Activated effector memory CD4-positive, alpha-beta T cell treated with anti-CD3 and anti-CD28 coated beads, Interleukin-2, amount 50 U/mL, for 16 hours (primary cell): Measurements from ENCODE around the gene SPATA13.

Experiments used
- DNase-seq: peaks from one replicate; pipeline ENCODE4 v3.0.0-alpha.2; 2020

The SPATA13 gene

DNA sequence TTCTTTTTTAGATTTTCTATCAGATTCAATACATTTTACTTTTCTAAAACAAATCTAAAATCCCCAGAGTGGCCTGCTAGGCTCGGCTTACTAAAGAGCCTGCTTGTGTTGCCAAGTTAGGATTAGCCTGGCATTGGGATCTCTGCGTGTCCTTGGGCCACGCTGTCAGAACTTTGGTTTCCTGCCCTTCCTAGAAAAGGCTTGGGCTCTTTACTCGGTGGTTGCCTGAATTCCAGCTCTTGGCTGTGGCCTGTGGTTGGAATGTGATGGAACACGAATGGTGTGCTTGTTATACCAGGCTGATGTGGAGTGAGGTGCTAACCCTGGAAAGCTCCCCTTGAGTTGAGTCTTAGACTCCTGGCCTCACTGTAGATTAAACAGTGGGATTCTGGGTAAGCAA, 8.5 kb downstream of the SPATA13 start:
- DNase-seq = no peak

DNA sequence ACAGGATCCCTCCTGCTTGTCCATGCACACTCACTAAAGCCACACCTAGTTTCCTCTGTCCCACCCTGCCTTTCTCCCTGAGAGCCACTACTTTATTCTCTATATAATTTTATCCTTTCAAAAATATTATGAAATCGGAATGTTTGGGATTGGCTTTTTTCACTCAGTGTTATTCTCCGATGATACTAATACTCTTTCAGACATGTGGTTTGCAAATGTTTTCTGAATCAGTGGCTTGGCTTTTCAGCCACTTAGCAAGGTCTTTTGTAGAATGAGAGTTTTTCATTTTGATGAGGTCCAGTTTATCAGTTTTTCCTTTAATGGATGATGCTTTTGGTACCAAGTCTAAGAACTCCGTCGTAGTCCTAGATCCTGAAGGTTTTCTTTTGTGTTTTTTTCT, 11.6 kb downstream of the SPATA13 start:
- no peak for DNase-seq

DNA sequence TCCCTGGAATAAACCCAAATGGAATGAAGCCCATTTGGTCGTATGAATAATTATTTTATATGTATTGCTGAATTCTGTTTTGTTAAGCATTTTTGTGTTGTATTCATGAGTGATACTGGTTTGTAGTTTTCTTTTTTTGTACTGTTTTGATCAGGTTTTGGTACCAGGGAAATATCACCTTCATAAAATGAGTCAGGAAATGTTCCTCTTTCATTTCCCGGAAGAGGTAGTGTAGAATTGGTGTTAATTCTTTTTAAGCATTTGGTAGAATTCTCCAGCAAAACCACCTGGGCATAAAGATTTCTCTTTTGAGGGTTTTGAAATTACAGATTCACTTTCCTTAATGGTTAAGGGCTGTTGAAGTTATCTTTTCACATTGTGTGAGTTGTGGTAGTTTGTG, 13.3 kb downstream of the SPATA13 start:
- DNase-seq = no peak

DNA sequence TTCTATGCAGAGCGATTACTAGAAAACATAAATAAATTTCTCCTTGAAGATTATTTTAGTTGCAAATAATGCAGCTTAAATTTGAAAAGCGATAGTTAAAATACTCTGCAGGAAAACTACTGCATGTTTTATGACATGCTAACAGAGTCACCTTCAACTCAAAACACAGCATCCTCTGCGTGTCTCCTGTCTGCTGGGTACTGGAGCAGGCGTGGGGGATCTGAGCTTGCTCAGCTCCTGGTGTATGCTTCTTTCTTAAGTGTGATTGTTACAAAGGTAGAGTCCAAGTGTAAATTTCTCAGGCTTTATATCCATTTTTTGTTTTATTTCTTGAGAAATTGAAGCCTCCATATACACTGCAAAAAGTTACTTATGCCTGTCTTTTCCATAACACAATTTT, 15.3 kb downstream of the SPATA13 start:
- DNase-seq = no peak

DNA sequence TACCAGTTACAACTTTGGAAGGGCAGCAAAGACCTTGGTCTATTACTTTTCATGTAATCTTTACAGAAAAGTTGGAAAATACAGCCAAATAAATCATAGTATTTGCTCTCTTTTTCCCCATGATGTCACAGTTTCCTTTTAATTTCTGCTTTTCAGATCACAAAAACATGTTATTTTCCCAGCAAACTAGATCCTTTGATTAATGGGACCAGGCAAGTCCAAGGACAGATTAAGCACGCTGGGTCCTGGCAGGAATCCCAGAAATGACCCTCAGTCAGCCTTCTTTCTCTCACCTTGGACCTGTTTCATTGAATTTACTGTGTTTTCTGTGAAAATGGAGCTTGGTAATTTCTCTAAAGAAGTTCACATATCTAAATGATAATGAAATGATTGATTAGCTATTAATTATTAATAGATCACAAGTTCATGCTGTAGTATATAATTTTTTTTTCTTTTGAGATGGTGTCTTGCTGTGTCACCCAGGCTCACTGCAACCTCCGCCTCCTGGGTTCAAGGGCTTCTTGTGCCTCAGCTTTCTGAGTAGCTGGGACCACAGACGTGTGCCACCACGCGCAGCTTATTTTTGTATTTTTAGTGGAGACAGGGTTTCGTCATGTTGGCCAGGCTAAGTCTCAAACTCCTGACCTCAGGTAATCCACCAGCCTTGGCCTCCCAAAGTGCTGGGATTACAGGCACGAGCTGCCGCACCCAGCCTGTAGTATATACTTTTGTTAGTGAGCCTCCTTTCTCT, 16.0 kb downstream of the SPATA13 start:
- DNase-seq = no peak

DNA sequence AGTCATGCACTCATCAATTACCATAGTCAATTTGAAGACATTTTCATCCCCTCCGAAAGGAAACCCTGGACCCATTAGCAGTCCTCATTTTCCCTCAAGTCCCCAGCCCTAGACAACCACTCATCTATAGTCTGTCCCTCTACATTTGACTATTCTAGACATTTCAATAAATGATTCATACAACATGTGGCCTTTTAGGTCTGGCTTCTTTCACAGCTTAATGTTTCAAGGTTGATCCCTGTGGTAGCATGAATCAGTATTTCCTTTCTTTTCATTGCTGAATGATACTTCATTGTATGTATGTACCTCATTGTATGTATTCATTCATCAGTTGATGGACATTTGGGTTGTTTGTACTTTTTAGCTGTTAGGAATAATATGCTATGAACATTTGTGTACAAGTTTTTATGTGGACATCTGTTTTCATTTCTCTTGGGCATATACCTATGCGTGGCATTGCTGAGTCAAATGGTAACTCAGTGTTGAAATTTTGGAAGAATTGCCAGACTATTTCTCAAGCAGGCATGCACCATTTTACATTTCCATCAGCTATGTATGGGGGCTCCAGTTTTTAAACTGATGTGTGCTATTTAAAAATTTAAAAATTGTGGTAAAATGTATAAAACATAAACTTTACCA, 18.4 kb downstream of the SPATA13 start:
- no peak for DNase-seq

DNA sequence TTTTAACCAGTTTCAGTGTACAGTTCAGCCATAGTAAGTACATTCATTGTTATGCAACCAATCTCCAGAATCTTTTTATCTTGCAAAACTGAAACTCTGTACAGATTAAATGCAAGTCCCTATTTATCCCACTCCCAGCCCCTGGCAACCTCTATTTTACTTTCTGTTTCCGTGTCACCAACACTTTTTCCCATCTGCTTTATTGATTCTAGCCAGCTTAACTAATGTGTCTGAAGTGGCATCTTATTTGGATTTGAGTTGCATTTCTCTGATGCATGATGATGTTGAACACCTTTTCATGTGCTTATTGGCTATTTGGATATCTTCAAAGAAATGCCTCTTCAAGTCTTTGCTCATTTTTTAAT, 18.9 kb downstream of the SPATA13 start:
- no peak for DNase-seq

DNA sequence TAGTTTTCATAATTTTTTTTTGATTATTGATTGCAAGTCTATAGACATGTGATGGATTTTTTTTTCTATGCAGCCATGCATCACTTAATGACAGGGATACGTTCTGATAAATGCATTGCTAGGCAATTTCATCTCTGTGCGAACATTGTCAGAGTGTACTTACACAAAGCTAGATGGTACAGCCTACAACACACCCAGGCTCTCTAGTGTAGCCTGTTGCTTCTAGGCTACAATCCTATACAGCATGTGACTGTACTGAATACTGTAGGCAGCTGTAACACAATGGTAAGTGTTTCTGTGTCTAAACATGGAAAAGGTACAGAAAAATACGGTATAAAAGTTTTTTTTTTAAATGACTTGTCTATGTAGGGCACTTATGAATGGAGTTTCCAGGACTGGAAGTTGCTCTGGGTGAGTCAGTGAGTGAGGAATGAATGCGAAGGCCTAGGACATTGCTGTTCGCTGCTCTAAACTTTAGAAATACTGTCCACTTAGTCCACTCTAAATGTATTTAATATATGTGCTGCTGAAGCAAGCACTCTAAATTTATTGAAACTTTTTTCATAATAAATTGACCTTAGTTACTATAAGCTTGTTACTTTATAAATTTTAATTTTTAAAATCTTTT, 20.3 kb downstream of the SPATA13 start:
- no peak for DNase-seq

DNA sequence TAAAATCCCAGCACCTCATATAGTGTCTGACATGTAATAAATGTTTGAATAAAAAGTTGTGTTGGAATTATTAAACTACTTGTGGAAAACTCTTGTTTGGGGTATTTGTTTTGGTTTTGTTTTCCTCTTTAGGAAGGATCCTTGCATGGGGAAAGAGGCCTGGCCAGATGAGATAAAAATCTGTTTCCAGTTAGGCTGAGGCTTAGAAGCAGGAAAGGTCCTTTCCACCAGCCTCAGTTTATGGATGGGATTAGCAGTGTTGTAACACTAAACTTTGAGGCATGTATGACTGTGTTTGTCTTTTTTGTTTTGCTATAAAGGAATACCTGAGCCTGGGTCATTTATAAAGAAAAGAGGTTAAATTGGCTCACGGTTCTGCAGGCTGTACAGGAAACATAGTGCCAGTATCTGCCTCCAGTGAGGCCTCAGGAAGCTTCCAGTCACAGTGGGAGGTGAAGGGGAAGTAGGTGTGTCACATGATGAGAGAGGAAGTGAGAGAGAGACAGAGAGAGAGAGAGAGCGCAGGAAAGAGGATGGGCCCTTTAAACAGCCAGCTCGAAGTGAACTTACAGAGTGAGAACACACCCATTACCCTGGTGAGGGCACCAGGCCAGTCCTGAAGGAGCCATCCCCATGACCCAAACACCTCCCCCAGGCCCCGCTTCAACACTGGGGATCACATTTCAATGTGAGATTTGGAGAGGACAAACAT, 21.6 kb downstream of the SPATA13 start:
- no peak for DNase-seq

DNA sequence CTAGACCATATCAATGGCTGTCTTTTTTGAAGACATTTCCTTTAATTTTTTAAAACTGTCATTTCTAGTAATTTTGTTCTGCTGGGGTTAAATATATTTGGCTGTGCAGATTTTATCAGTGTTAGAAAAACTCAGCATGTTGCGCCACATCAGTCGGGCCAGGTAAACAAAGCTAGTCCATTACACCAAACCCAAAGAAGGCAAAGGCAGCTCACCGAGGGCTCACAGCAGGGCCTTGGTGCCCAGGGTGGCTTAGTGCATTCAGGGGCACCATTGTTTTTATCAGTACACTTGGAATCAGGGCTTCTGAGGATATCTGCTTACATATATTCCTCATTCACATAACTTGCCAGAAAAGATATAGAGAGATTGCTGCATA, 22.2 kb downstream of the SPATA13 start:
- DNase-seq = no peak

DNA sequence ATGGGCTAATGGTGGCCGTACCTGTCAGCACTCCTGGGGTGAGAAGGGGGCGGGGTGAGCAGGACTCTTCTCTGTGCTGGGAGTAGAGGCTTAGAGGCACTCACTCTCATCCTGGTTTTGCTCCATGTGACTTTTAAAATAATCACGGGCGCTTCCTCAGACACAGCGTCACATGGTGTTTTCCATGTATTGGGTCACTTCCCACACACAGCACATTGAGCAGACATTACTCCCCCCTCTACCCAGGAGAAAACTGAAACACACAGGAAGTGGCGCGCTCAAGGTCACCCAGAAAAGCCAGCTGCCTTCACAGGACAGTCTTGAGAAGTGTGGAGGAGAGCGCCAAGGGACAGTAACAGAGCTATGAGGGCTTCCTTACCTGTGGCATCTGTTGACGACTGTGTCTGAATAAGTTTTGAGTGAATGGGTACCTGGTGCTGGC, 23.2 kb downstream of the SPATA13 start:
- DNase-seq = no peak

DNA sequence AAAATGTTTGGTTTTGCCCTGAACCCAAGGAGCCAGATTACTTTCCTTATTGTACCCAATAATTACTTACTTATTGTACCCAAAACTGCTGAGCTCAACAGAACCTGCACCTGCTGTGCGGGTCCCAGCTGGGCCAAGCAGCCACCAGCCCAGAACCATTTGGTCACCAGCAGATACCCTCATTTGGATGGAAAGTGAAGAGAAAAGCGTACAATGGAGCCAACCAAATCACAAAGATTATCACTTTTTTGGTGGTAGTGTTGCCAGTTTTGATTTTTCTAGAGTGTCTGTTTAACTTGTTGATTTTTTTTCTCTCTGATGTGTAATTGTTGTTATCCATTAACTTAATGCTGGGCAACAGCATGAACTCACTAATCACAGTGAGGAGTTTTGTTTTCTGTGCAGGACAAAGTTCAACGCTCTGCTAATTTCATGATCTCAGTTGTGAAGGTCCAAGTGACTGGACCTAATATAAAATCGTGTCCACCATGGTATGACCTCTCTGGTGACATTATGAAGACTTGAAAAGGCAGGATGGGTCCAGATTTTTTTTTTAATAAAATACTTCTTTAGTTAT, 23.8 kb downstream of the SPATA13 start:
- no peak for DNase-seq

DNA sequence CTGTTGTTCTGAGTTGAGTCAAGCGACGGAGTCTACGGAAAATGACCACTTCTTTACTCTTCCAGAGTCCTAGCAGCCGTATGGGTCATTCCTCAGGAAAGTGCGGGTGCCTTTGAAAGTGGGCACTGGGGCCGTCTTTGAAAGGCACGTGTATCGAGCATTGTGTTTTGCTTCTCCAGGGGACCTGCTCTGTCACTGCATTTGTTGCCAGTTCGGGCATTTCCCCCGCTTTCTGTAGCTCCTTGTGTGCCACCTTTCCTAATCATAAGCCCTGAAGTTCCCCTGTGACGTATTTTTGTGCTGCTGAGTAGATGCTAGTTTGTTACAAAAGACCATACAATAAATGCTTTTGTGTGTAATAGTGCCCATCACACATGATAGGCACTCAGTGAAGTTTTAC, 24.4 kb downstream of the SPATA13 start:
- DNase-seq = no peak

DNA sequence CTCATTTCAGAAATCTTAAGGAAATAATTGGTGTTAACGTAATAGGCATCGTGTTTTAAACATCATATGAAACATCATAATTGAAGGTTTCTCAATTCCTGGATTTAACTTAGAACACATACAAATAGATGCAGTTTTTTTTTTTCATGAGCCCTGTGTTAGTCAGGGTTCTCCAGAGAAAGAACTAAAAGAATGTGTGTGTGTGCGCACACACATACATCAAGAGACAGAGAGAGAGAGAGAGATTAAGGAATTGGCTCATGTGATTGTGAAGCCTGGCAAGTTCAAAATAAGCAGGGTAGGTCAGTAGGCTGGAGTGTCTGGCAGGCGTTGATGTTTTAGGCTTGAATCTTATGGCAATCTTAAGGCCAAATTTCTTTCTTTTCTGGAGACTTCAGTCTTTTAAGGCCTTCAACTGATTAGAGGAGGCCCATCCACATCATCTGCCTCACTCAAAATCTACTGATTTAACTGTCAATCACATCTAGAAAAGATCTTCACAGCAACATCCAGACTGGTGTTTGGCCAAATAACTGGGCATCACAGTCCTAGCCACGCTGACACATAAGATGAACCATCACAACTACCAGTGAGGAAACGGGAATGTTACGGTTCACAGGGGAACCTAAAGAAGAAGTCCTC, 25.2 kb downstream of the SPATA13 start:
- DNase-seq = no peak

DNA sequence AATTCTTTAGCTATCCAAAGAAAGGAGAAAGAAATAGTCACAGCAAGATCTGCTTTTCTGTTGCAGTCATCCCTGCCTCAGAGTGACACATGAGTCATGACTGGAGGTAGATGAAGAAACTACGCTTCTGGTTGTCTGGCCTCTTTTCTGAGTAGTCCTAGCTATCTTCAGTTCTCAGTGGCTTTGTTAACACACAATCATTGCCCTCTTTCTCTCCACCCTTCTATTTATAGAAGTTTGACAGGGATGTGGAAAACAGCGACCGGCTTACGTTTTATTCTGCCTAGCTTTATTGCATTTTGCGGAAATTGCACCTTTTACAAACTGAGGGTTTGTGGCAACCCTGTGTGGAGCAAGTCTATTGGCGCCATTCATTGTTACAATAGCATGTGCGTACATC, 26.7 kb downstream of the SPATA13 start:
- no peak for DNase-seq

DNA sequence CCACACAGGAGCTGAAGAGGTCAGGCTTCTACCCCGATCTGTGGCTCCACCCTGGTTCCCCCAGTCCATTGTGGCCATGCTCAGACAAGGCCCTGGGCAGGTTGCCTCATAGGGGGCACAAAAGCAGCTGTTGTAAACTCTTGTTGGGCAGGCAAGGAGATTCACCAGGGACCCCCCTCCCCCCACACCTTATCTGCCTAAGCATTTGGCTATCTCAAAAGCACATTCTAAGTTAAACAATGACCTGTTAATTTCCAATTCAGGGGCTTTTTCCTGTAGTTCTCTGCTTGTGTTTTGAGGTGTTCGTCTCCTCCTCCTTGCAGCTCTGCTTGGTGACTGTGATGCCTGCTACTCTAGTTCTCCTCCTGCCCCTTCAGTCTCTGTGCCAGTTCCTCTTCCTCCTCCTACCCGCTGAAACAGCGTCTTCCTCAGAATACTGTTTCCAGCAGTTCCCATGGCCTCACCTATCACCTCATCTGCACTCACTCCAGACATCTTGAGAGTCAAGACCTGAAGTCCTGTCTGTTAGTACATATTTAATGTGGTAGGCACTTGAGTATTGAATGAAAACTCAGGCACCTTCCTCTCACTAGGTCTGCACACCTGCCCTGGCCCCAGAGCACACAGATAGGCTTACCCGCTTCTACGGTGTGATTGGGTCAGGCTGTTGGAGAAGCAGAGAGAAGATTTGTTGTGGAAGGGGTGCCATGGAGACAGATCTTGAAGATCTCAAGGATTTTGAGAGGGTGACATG, 31.7 kb downstream of the SPATA13 start:
- no peak for DNase-seq

DNA sequence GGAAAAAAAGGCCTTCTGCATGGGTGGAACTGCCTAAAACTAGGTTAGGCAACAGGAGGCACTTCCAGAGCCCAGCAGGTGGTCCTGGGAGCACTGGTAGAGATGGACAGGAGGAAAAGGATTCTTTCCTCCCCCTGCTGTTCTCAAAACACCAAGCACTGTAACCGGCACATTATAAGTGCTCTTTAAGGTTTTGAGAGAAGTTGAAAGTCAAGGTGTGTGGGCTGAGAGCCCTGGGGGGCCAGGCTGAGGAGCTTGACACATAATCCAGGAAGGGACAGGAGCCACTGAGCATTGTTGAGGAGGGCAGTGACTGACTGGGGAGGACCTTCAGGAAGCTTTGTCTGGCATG, 32.3 kb downstream of the SPATA13 start:
- no peak for DNase-seq

DNA sequence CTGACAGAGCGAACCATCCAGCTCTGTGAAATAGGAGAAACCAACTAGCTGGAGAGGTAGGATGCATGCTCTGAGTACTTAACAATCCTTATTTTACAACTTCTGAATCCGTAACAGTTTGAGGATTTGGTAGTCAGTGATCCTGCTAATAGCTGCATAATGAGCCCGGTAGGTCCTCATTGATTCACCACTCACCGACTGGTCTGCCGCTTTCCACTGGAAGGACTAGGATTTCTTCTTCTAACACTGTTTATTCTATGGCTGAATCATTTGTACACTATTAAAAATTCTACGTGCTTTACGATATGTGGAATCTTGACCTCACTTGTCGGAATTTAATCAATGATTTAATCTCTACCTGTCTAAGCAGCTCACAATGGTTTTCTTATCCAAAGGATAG, 33.9 kb downstream of the SPATA13 start:
- DNase-seq = no peak

DNA sequence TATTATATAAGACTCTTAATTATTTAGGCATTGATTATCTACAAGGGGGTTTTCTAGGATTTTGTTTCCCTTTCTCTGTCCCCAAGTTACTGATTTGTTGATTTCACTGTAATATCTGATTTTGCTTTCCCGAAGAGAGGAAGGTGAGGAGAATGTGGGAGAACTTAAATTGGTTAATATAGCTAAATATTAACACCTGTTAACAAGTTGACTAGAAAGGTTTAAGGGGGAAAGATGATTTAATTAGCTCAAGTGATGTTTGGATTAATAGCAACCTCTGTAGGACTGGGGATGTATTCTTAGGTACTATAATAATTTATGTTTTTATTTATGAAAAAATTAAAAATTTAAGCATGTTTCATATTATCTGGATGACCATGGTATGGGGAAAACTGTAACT, 35.1 kb downstream of the SPATA13 start:
- no peak for DNase-seq

DNA sequence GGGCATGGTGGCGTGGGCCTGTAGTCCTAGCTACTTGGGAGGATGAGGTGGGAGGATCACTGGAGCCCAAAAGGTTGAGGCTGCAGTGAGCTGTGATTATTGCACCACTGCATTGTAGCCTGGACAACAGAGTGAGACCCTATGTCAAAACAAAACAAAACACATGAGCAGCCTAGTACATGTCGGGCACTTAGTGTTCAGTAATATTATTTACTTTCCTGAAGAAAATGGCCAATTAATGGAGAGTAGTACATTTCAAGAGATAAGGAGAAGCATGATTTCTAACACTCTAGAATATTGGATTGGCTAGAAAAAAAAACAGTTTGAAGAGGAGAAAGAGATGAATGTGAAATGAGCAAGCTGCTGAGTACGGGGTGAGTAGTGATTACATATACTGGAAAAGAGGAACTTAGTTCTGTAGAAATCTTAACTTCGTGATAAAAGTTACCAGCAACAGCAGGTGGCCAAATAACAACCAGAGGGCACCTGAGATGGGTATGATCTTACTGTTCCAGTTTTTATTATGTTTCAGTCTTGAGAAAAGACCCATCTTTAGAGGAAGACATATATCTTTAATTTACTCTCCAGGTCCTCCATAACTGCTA, 36.2 kb downstream of the SPATA13 start:
- DNase-seq = no peak

DNA sequence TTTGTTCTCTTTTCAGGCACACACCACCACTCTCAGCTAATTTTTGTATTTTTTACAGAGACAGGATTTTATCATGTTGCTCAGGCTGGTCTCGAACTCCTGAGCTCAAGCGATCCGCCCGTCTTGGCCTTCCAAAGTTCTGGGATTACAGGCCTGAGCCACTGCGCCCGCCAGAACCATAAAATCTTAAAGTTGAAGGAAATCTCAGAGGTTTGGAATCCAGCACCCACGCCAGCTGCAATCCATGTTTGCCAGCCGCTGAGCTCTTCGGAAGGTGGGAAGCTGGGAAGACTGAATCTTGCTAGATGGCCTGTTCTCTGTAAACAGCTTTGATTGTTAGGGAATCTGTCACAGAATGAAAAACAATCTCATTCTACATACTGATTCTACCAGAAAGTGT, 38.5 kb downstream of the SPATA13 start:
- DNase-seq = no peak

DNA sequence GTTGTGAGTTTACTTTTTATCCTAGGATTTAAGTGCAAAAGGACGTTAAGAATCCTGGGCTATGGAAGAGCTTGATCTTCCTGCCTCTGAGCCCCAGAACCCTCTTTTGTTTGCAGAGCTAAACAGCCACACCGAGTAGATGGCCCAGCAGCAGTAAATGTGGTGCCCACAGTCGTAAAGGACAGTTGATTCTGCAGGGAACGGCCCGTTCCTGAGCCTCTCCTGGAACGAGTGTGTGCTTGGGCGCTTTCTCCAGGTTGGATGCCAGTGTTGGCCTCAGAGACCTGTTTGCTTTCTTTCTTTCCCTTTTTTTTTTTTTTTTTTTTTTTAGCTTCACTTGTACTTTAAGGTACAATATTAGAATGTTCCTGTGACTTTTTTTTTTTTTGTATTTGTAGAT, 41.7 kb downstream of the SPATA13 start:
- no peak for DNase-seq
